ENCODE data around the gene SLC29A3.

SLC29A3 gene

GRCh38 chr10:71273506-71273905 lies 45.6 kb upstream of the SLC29A3 start:
- no peaks in the 10 kb centered on the region for H3K9me3 ChIP-seq
- DNase-seq: no peak
- TF ChIP-seq, protein P1, sequence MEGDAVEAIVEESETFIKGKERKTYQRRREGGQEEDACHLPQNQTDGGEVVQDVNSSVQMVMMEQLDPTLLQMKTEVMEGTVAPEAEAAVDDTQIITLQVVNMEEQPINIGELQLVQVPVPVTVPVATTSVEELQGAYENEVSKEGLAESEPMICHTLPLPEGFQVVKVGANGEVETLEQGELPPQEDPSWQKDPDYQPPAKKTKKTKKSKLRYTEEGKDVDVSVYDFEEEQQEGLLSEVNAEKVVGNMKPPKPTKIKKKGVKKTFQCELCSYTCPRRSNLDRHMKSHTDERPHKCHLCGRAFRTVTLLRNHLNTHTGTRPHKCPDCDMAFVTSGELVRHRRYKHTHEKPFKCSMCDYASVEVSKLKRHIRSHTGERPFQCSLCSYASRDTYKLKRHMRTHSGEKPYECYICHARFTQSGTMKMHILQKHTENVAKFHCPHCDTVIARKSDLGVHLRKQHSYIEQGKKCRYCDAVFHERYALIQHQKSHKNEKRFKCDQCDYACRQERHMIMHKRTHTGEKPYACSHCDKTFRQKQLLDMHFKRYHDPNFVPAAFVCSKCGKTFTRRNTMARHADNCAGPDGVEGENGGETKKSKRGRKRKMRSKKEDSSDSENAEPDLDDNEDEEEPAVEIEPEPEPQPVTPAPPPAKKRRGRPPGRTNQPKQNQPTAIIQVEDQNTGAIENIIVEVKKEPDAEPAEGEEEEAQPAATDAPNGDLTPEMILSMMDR (IDR thresholded peaks at IDR 0.05; ENCODE audit: low read depth, low read length): no peak
- H3K36me3 ChIP-seq: peaks cover 34% of the 10 kb centered on the region
- H3K4me1 ChIP-seq: peaks cover 66% of the 10 kb centered on the region
- H3K27me3 ChIP-seq: no peaks in the 10 kb centered on the region
- no peak overlapping the region for H3K4me3 ChIP-seq (ENCODE audit: low read depth, low read length)

- Histone ChIP-seq H3K36me3 (peaks cover 43% of the 10 kb centered on the region), H3K9me3 (no peaks in the 10 kb centered on the region), H3K27me3 (no peaks in the 10 kb centered on the region), H3K4me3 (ENCODE audit: low read depth, low read length) (no peak overlapping the region), H3K4me1 (peaks cover 69% of the 10 kb centered on the region)
- no peak for DNase-seq
- TF ChIP-seq, protein P1 (IDR thresholded peaks at IDR 0.05; ENCODE audit: low read depth, low read length): 0 out of 2 replicates have a peak, but pooled peaks have one; percentile 7
Observed at GRCh38 chr10:71274901-71275796, 43.9 kb upstream of the SLC29A3 start.

GRCh38 chr10:71276873-71277272 lies 42.2 kb upstream of the SLC29A3 start:
- Histone ChIP-seq H3K4me3 (ENCODE audit: low read depth, low read length) (no peak overlapping the region), H3K27me3 (no peaks in the 10 kb centered on the region), H3K36me3 (peaks cover 54% of the 10 kb centered on the region), H3K9me3 (no peaks in the 10 kb centered on the region), H3K4me1 (peaks cover 55% of the 10 kb centered on the region)
- DNase-seq: peak; percentile 75
- TF ChIP-seq, protein P1 (IDR thresholded peaks at IDR 0.05; ENCODE audit: low read depth, low read length): no peak

DNA sequence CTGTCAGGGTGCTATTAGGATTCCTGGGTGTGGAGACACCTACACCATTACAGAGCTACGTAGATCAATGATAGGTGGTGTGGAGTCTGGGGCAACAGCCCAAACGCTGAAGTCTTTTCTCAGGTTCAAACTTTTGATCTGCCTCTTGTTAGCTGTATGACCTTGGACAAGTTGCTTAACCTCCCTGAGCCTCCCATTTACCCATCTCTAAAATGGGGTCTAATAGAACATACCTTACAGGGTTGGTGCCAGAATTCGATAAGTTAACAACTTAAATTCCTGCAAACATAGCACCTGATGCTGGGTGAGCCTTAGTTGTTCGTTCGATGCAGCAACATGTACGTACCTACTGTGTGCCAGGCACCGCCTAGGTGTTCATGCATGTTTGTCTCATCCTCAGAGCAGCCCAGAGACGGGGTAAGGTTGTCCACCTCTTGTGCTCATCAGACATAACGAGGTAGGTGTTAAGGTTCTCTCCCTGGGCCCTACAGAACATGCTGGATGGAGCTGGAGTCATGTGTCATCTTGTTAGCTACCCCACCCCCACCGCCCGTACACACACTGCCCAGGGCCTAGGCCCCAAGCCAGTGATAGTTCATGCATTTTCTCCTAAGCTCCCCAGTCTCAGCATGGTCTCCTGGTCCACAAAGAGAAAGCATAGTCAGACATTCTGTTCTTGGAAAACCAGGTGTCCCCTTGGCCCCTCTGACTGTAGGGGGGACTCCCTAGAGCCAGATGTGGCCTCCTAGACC lies 41.0 kb upstream of the SLC29A3 start:
- TF ChIP-seq, protein P1 (IDR thresholded peaks at IDR 0.05; ENCODE audit: low read depth, low read length): no peak
- Histone ChIP-seq H3K27me3 (no peaks in the 10 kb centered on the region), H3K4me1 (peaks cover 50% of the 10 kb centered on the region), H3K9me3 (no peaks in the 10 kb centered on the region), H3K4me3 (ENCODE audit: low read depth, low read length) (peak overlapping the region; percentile 18), H3K36me3 (peaks cover 58% of the 10 kb centered on the region)
- DNase-seq: no peak

- peak; percentile 91 for DNase-seq
Observed at GRCh38 chr10:71278691-71279588, 40.1 kb upstream of the SLC29A3 start.

More at GRCh38 chr10:71278691-71279588, 40.1 kb upstream of the SLC29A3 start:
- TF ChIP-seq, protein P1 (IDR thresholded peaks at IDR 0.05; ENCODE audit: low read depth, low read length): no peak
- Histone ChIP-seq H3K4me3 (ENCODE audit: low read depth, low read length) (peak overlapping the region; percentile 18), H3K9me3 (no peaks in the 10 kb centered on the region), H3K27me3 (no peaks in the 10 kb centered on the region), H3K36me3 (peaks cover 59% of the 10 kb centered on the region), H3K4me1 (peaks cover 43% of the 10 kb centered on the region)

All from BE2C (cell line).